ENCODE data around the gene HS3ST3A1. TPM values are rescaled to one million over a fixed set of nuclear protein-coding genes. Genes with fewer than 3 reads are reported as not detected.

The HS3ST3A1 gene
- total and polyA plus RNA-seq, 2 of the 8 experiments (the other 6 are each of a cell fraction or from before 2014, with no cell fraction given), result 5.4 to 5.7 TPM

DNA sequence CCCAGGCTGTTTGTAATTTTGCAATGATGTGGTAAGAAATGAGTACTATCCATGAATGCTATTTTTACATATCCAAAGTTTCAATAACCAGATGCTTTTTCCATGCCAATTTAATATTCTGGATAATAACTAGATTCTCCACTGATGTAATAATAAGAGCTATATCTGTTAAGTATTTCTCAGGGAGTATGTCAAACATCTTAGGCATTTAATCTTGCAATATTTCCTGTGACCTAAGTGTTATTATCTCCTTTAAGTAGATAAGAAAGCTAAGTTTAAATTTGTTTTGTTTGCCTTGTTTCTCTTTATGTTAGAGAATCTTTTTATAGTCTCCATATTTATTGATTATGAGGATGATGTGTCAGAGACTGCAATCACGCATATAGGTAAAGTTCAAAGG, 32.3 kb upstream of the HS3ST3A1 start:
- no peaks in the 10 kb centered on the region for H3K23me2 ChIP-seq (ENCODE audit: low read depth, low read length)
- no peaks in the 10 kb centered on the region for H4K20me1 ChIP-seq (replicated peaks in 1 of 2; ENCODE audit: control insufficient read depth in 1 of 2, insufficient read depth in 2 of 2, low read length in 2 of 2)
- H3K14ac ChIP-seq (ENCODE audit: insufficient read length), result no peak overlapping the region
- H3K9me3 ChIP-seq (ENCODE audit: insufficient read depth in 2 of 2, low read depth in 1 of 2, low read length in 1 of 2), result no peaks in the 10 kb centered on the region
- DNase-seq (ENCODE audit: low read depth in 1 of 2, low spot score in 2 of 2), result no peak
- WGBS, 2 experiments (ENCODE audit: extremely low coverage in 1 of 2, insufficient coverage in 1 of 2, insufficient read length in 1 of 2, insufficient replicate concordance in 2 of 2, low coverage in 1 of 2, low lambda C conversion rate in 2 of 2, missing lambda C conversion rate in 1 of 2), result 85% methylated on average over 1 of the region's 1 CpG; no CpG with 5 or more reads in 1 of the 2 experiments
- H3K79me2 ChIP-seq (ENCODE audit: control insufficient read depth in 1 of 2, insufficient read depth in 2 of 2, low read length in 2 of 2), result no peaks in the 10 kb centered on the region
- H4K91ac ChIP-seq (replicated peaks; ENCODE audit: insufficient read length, low read length), result no peak overlapping the region
- POLR2A ChIA-PET (ENCODE audit: partially characterized antibody), result no interaction called here
- no peak overlapping the region for H3K27ac ChIP-seq (ENCODE audit: low read depth, low read length)
- H3K36me3 ChIP-seq (ENCODE audit: control insufficient read depth in 2 of 4, insufficient read depth in 4 of 4, low read length in 3 of 4), result no peaks in the 10 kb centered on the region
- H3K4me3 ChIP-seq (ENCODE audit: extremely low read depth in 1 of 4, insufficient read depth in 2 of 4, low read depth in 3 of 4, low read length in 4 of 4), result no peak overlapping the region
- H3K18ac ChIP-seq (ENCODE audit: extremely low read depth, low read length), result no peak overlapping the region
- no peak overlapping the region for H2BK120ac ChIP-seq (replicated peaks; ENCODE audit: low read depth, low read length)
- H2BK12ac ChIP-seq (ENCODE audit: low read depth, low read length), result no peak overlapping the region
- no peak overlapping the region for H2AFZ ChIP-seq (ENCODE audit: low read length)
- H3K56ac ChIP-seq (replicated peaks; ENCODE audit: insufficient read length, low read depth, low read length), result no peak overlapping the region
- H3K9ac ChIP-seq (replicated peaks in 1 of 4; ENCODE audit: extremely low read depth in 1 of 4, low read depth in 3 of 4, low read length in 3 of 4), result no peak overlapping the region
- H2AK5ac ChIP-seq (ENCODE audit: low read depth, low read length), result no peak overlapping the region
- no peak for FAIRE-seq
- peaks cover 0 to 3% (median 0%) of the 10 kb centered on the region in 4 experiments; a peak in 1 of 7 replicates for H3K4me1 ChIP-seq (replicated peaks in 1 of 4; ENCODE audit: control insufficient read depth in 3 of 4, insufficient read depth in 4 of 4, low read length in 3 of 4)
- H3K4ac ChIP-seq (replicated peaks; ENCODE audit: insufficient read length, low read depth, low read length), result no peak overlapping the region
- H4K8ac ChIP-seq (ENCODE audit: extremely low read depth, insufficient read depth, low read length), result no peak overlapping the region
- CTCF ChIA-PET (ENCODE audit: partially characterized antibody), result interaction anchor here (0.6 to 1.5 kb wide), 2 partner anchors 15 to 705 kb away, joined by 3 read pairs; no protein-coding TSS in a partner anchor
- no peak overlapping the region for H3K23ac ChIP-seq (ENCODE audit: insufficient read length)
- H2BK20ac ChIP-seq (ENCODE audit: low read length), result no peak overlapping the region
- H3K4me2 ChIP-seq (ENCODE audit: insufficient read depth in 1 of 2, low read depth in 2 of 2, low read length in 2 of 2), result no peak overlapping the region
- no peaks in the 10 kb centered on the region for H3K79me1 ChIP-seq (ENCODE audit: low read depth, low read length)
- no peak overlapping the region for H2BK15ac ChIP-seq (ENCODE audit: low read length)
- H3K27me3 ChIP-seq (replicated peaks in 1 of 4; ENCODE audit: control insufficient read depth in 3 of 4, extremely low read depth in 1 of 4, insufficient read depth in 3 of 4, low read length in 3 of 4), result no peaks in the 10 kb centered on the region
- H4K5ac ChIP-seq (ENCODE audit: insufficient read length, low read depth, low read length), result no peak overlapping the region
- no peak overlapping the region for H2BK5ac ChIP-seq (ENCODE audit: low read depth, low read length)
- TF ChIP-seq, protein P1, sequence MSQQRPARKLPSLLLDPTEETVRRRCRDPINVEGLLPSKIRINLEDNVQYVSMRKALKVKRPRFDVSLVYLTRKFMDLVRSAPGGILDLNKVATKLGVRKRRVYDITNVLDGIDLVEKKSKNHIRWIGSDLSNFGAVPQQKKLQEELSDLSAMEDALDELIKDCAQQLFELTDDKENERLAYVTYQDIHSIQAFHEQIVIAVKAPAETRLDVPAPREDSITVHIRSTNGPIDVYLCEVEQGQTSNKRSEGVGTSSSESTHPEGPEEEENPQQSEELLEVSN (IDR thresholded peaks at IDR 0.05), result no peak
- TF ChIP-seq JUN (IDR thresholded peaks at IDR 0.05; ENCODE audit: low read depth, low read length), result no peak
- TF ChIP-seq RAD21 (IDR thresholded peaks at IDR 0.05 in 1 of 2, conservative IDR thresholded peaks at IDR 0.05 in 1 of 2; ENCODE audit: low read depth in 2 of 2, low read length in 2 of 2), result no peak
